IMR-90 (cell line): ENCODE data around the gene KCNQ1. TPM values are rescaled to one million over a fixed set of nuclear protein-coding genes. Genes with fewer than 3 reads are reported as not detected.

Experiments used
- ATAC-seq: fragments of 200-7000 bp; cut with Tn5 transposase; 2 replicates; pipeline ENCODE4 v1.9.1; 2020; ENCODE audit warnings: low read depth, mild to moderate bottlenecking, moderate library complexity
- BruUV-seq: library from RNA; stranded (reverse); fragments of 400-500 nt; replicated peaks from 2 replicates; lab custom pipeline; 2021; lab: Mats Ljungman, UMichigan
- CTCF ChIA-PET: fragments of 300-600 bp; formaldehyde crosslinking; extraction: SDS; loops from one replicate; lab custom pipeline; 2021; ENCODE audit warnings: antibody characterized with exemption; lab: Yijun Ruan, JAX
- POLR2A ChIA-PET: fragments of 300-600 bp; sonication (Branson Sonifier 250); formaldehyde crosslinking; loops from one replicate; lab custom pipeline; 2022; ENCODE audit warnings: antibody characterized with exemption; ENCODE audit not compliant: unreplicated experiment; lab: Charles Lee
- DNase-seq: peaks from one replicate; pipeline ENCODE4 v3.0.0; 2013
- H2AFZ ChIP-seq: replicated peaks from 2 replicates; pipeline ENCODE3; 2013; ENCODE audit warnings: low read length, mild to moderate bottlenecking; ENCODE audit not compliant: poor library complexity
- H2AK5ac ChIP-seq: 2 replicates; pipeline ENCODE4 v1.6.1; 2013; ENCODE audit warnings: low read depth, low read length, inconsistent platforms
- H2AK9ac ChIP-seq: replicated peaks from 2 replicates; pipeline ENCODE3; 2013; ENCODE audit warnings: mild to moderate bottlenecking, low read depth, low read length, moderate library complexity; ENCODE audit not compliant: poor library complexity
- H2BK120ac ChIP-seq: 2 replicates; pipeline ENCODE4 v1.6.1; 2013; ENCODE audit warnings: low read depth, low read length, inconsistent platforms
- H2BK15ac ChIP-seq: 3 replicates; pipeline ENCODE4 v1.6.1; 2013; ENCODE audit warnings: low read depth, low read length, inconsistent platforms
- H2BK20ac ChIP-seq: 2 replicates; pipeline ENCODE4 v1.6.1; 2013; ENCODE audit warnings: low read depth, mild to moderate bottlenecking, inconsistent platforms, low read length, moderate library complexity
- H2BK5ac ChIP-seq: 2 replicates; pipeline ENCODE4 v1.6.1; 2013; ENCODE audit warnings: mild to moderate bottlenecking, low read depth, low read length, inconsistent platforms; ENCODE audit not compliant: poor library complexity, severe bottlenecking
- H3K14ac ChIP-seq: replicated peaks from 2 replicates; pipeline ENCODE4 v1.6.1; 2013; ENCODE audit warnings: low read depth, low read length, inconsistent platforms
- H3K18ac ChIP-seq: 2 replicates; pipeline ENCODE4 v1.6.1; 2013; ENCODE audit warnings: low read depth, low read length, control low read depth
- H3K23ac ChIP-seq: 2 replicates; pipeline ENCODE4 v1.6.1; 2013; ENCODE audit warnings: low read depth, low read length, inconsistent platforms
- H3K27ac ChIP-seq: 2 replicates; pipeline ENCODE4 v1.5.1; 2013; ENCODE audit warnings: mild to moderate bottlenecking, control low read depth, low read length; ENCODE audit not compliant: insufficient read depth
- H3K27me3 ChIP-seq: 2 replicates; pipeline ENCODE4 v1.6.1; 2013; ENCODE audit warnings: low read length; ENCODE audit not compliant: control insufficient read depth, insufficient read depth
- H3K36me3 ChIP-seq: 2 replicates; pipeline ENCODE4 v1.6.1; 2013; ENCODE audit warnings: low read length, mixed read lengths; ENCODE audit not compliant: control insufficient read depth, insufficient read depth
- H3K4ac ChIP-seq: 2 replicates; pipeline ENCODE4 v1.6.1; 2013; ENCODE audit warnings: low read depth, low read length, inconsistent platforms
- H3K4me1 ChIP-seq: 2 replicates; pipeline ENCODE4 v1.6.1; 2013; ENCODE audit warnings: low read length, mixed read lengths; ENCODE audit not compliant: control insufficient read depth, insufficient read depth
- H3K4me2 ChIP-seq: 2 replicates; pipeline ENCODE4 v1.6.1; 2013; ENCODE audit warnings: low read depth, mild to moderate bottlenecking, control low read depth, low read length, moderate library complexity
- H3K4me3 ChIP-seq: 2 replicates; pipeline ENCODE4 v1.5.1; 2013; ENCODE audit warnings: low read depth, mild to moderate bottlenecking, control low read depth, low read length, moderate library complexity; ENCODE audit not compliant: insufficient read depth
- H3K56ac ChIP-seq: 2 replicates; pipeline ENCODE4 v1.6.1; 2013; ENCODE audit warnings: low read length, inconsistent platforms; ENCODE audit not compliant: insufficient read depth; ENCODE audit errors: extremely low read depth
- H3K79me1 ChIP-seq, 2 experiments: 2 replicates each; pipeline ENCODE4 v1.6.1; 2013; ENCODE audit warnings: low read length in 2 of 2, inconsistent platforms in 1 of 2, low read depth in 1 of 2
- H3K9ac ChIP-seq: 2 replicates; pipeline ENCODE4 v1.6.1; 2013; ENCODE audit warnings: low read depth, low read length, control low read depth
- H3K9me1 ChIP-seq: 2 replicates; pipeline ENCODE4 v1.6.1; 2013; ENCODE audit warnings: low read length, inconsistent platforms; ENCODE audit not compliant: insufficient read depth
- H3K9me3 ChIP-seq: 2 replicates; pipeline ENCODE4 v1.6.1; 2013; ENCODE audit warnings: low read length; ENCODE audit not compliant: control insufficient read depth, insufficient read depth
- H4K20me1 ChIP-seq: 2 replicates; pipeline ENCODE4 v1.6.1; 2013; ENCODE audit warnings: low read length, inconsistent platforms; ENCODE audit not compliant: insufficient read depth
- H4K5ac ChIP-seq: 2 replicates; pipeline ENCODE4 v1.6.1; 2013; ENCODE audit warnings: mild to moderate bottlenecking, low read depth, low read length, control low read depth
- H4K8ac ChIP-seq, 2 experiments: 2 replicates each; pipeline ENCODE4 v1.6.1; 2013; ENCODE audit warnings: low read depth in 2 of 2, low read length in 2 of 2, control low read depth in 1 of 2, inconsistent platforms in 1 of 2
- H4K91ac ChIP-seq: 2 replicates; pipeline ENCODE4 v1.6.1; 2013; ENCODE audit warnings: low read depth, low read length, inconsistent platforms; ENCODE audit not compliant: insufficient read depth
- BHLHE40 ChIP-seq: fragments of 150-350 bp; IDR thresholded peaks from 2 replicates; pipeline ENCODE4 v1.6.1; 2016; ENCODE audit warnings: mild to moderate bottlenecking, low read depth, low read length
- CEBPB ChIP-seq: IDR thresholded peaks from 2 replicates; pipeline ENCODE4 v1.6.1; 2012; ENCODE audit warnings: low read depth, low read length, improper control_type of control experiment
- CHD1 ChIP-seq: IDR thresholded peaks from 2 replicates; pipeline ENCODE4 v1.6.1; 2012; ENCODE audit warnings: low read depth, low read length, improper control_type of control experiment
- CTCF ChIP-seq: conservative IDR thresholded peaks from 2 replicates; pipeline ENCODE4 v1.5.1; 2012; ENCODE audit warnings: mild to moderate bottlenecking, low read depth, low read length, improper control_type of control experiment
- ELK1 ChIP-seq: fragments of 150-350 bp; IDR thresholded peaks from 2 replicates; pipeline ENCODE4 v1.6.1; 2016; ENCODE audit warnings: low read depth, mild to moderate bottlenecking, low read length, moderate library complexity, borderline replicate concordance
- FOS ChIP-seq: fragments of 150-350 bp; IDR thresholded peaks from 2 replicates; pipeline ENCODE4 v1.6.1; 2016; ENCODE audit warnings: low read depth, low read length
- MAFK ChIP-seq: IDR thresholded peaks from 2 replicates; pipeline ENCODE4 v1.6.1; 2012; ENCODE audit warnings: low read depth, low read length, improper control_type of control experiment
- MAZ ChIP-seq: IDR thresholded peaks from 2 replicates; pipeline ENCODE4 v1.6.1; 2012; ENCODE audit warnings: low read depth, mild to moderate bottlenecking, low read length, improper control_type of control experiment, moderate library complexity, borderline replicate concordance
- MXI1 ChIP-seq: IDR thresholded peaks from 2 replicates; pipeline ENCODE4 v1.6.1; 2012; ENCODE audit warnings: low read depth, mild to moderate bottlenecking, low read length, moderate library complexity, borderline replicate concordance
- NFE2L2 ChIP-seq: fragments of 150-350 bp; IDR thresholded peaks from 2 replicates; pipeline ENCODE4 v1.6.1; 2016; ENCODE audit warnings: low read depth, mild to moderate bottlenecking, low read length
- POLR2A ChIP-seq: IDR thresholded peaks from 2 replicates; pipeline ENCODE4 v1.6.1; 2012; ENCODE audit warnings: mild to moderate bottlenecking, low read depth, low read length
- RAD21 ChIP-seq: IDR thresholded peaks from 2 replicates; pipeline ENCODE4 v1.6.1; 2012; ENCODE audit warnings: low read length, improper control_type of control experiment
- RCOR1 ChIP-seq: IDR thresholded peaks from 2 replicates; pipeline ENCODE4 v1.6.1; 2012; ENCODE audit warnings: mild to moderate bottlenecking, low read length, improper control_type of control experiment; ENCODE audit not compliant: insufficient replicate concordance
- RFX5 ChIP-seq: IDR thresholded peaks from 2 replicates; pipeline ENCODE4 v1.8.0; 2012; ENCODE audit warnings: low read depth, mild to moderate bottlenecking, low read length, moderate library complexity
- SMC3 ChIP-seq: fragments of 150-350 bp; IDR thresholded peaks from 2 replicates; pipeline ENCODE4 v1.6.1; 2016; ENCODE audit warnings: low read depth, mild to moderate bottlenecking, antibody characterized with exemption, low read length, moderate library complexity
- USF2 ChIP-seq: fragments of 150-350 bp; IDR thresholded peaks from 2 replicates; pipeline ENCODE4 v1.6.1; 2017; ENCODE audit warnings: mild to moderate bottlenecking, antibody characterized with exemption, low read length, low read depth
- WGBS, 2 experiments: methylation state at CpG; one replicate each; pipeline versions ENCODE4 v1.1.5 to v1.1.7; 2013; ENCODE audit warnings: missing lambda C conversion rate in 2 of 2; ENCODE audit not compliant: insufficient read length in 1 of 2; ENCODE audit errors: extremely low coverage in 2 of 2; 5-methylcytosine and 5-hydroxymethylcytosine counted together
- dilution Hi-C: fragments of 300-500 bp; cut with HindIII; formaldehyde crosslinking; loops from one replicate; pipeline ENCODE4 v1.14.3; 2018; ENCODE audit warnings: low sequenced_read_pairs; ENCODE audit not compliant: unreplicated experiment
- in situ Hi-C: fragments of 300-500 bp; cut with MboI; formaldehyde crosslinking; loops from 3 replicates; pipeline ENCODE4 v1.14.3; 2019; ENCODE audit warnings: low sequenced_read_pairs, inconsistent platforms, mixed read lengths
- intact Hi-C: fragments of 100-400 bp; cut with micrococcal nuclease; formaldehyde crosslinking; loops from 2 replicates; pipeline ENCODE4 v1.10.0; 2022
- polyA plus RNA-seq, 3 experiments: library from polyadenylated mRNA; depleted of rRNA; stranded (reverse); fragments of >200 nt; gene quantifications; 2 replicates each; pipeline ENCODE4 v1.2.3, GENCODE V29; 2012; ENCODE audit warnings: low replicate concordance in 1 of 3
- total RNA-seq: library from RNA; depleted of rRNA; stranded (reverse); fragments of >200 nt; gene quantifications from 2 replicates; pipeline ENCODE4 v1.2.3, GENCODE V29; 2012

The KCNQ1 gene
- total and polyA plus RNA-seq, 2 of the 4 experiments (the other 2 are of a cell fraction): 0.07 TPM; not detected in 1

GRCh38 chr11:2668876-2669275 is 224.1 kb downstream of the KCNQ1 start:
- H2BK120ac ChIP-seq: no peak overlapping the region
- H3K27me3 ChIP-seq: peaks cover 6% of the 10 kb centered on the region; the same call in 1 of the 2 replicates
- WGBS, 2 experiments: 94% methylated on average over 3 of the region's 5 CpGs; no CpG with 5 or more reads in 1 of the 2 experiments
- no peaks in the 10 kb centered on the region for H3K4me1 ChIP-seq
- H2BK20ac ChIP-seq: no peak overlapping the region
- POLR2A ChIA-PET: no interaction called here
- no peak overlapping the region for H3K27ac ChIP-seq
- no peak overlapping the region for H2AK9ac ChIP-seq
- H4K5ac ChIP-seq: no peak overlapping the region
- no peak overlapping the region for H3K4ac ChIP-seq
- no peak overlapping the region for H2BK5ac ChIP-seq
- CTCF ChIA-PET: no interaction called here
- no peak overlapping the region for H3K9ac ChIP-seq
- H4K8ac ChIP-seq: no peak overlapping the region
- H3K23ac ChIP-seq: no peak overlapping the region
- H2AK5ac ChIP-seq: no peak overlapping the region
- H3K4me3 ChIP-seq: no peak overlapping the region
- dilution Hi-C loops: no loop called here
- H4K20me1 ChIP-seq: peaks cover 68% of the 10 kb centered on the region
- no peak for TF ChIP-seq RCOR1
- TF ChIP-seq ELK1: no peak
- no peak for TF ChIP-seq MXI1
- TF ChIP-seq POLR2A: no peak
- no peak for TF ChIP-seq FOS
- no peak for TF ChIP-seq CEBPB
- TF ChIP-seq BHLHE40: no peak
- TF ChIP-seq MAZ: no peak
- no peak for TF ChIP-seq CHD1
- TF ChIP-seq SMC3: no peak
- TF ChIP-seq CTCF: no peak
- TF ChIP-seq RFX5: no peak
- no peak for TF ChIP-seq MAFK
- no peak for TF ChIP-seq USF2
- TF ChIP-seq RAD21: no peak
- no peak for TF ChIP-seq NFE2L2
- peaks cover 8% of the 10 kb centered on the region for H3K36me3 ChIP-seq
- no peak overlapping the region for H3K14ac ChIP-seq
- no peak overlapping the region for H4K91ac ChIP-seq
- H3K56ac ChIP-seq: no peak overlapping the region
- DNase-seq: no peak
- no peak for ATAC-seq
- H3K9me3 ChIP-seq: peaks cover 1% of the 10 kb centered on the region; the same call in 1 of the 2 replicates
- no TSS peak for BruUV-seq
- no peak overlapping the region for H2BK15ac ChIP-seq
- no peak overlapping the region for H3K4me2 ChIP-seq
- in situ Hi-C loops: no loop called here
- no peak overlapping the region for H2AFZ ChIP-seq
- intact Hi-C loops: no loop called here
- peaks cover 8% of the 10 kb centered on the region; the same call in 1 of the 2 replicates for H3K9me1 ChIP-seq
- no peak overlapping the region for H3K18ac ChIP-seq
- H3K79me1 ChIP-seq: peaks cover 14 to 62% of the 10 kb centered on the region in 2 experiments; a peak in 3 of 4 replicates
